ENCODE data around the gene HYLS1. TPM values are rescaled to one million over a fixed set of nuclear protein-coding genes. Genes with fewer than 3 reads are reported as not detected.

Gene HYLS1
- total and polyA plus RNA-seq, 9 of the 15 experiments (the other 6 are each of a cell fraction or from before 2014, with no cell fraction given), result 2.7 to 8.2 (median 4.8) TPM

DNA sequence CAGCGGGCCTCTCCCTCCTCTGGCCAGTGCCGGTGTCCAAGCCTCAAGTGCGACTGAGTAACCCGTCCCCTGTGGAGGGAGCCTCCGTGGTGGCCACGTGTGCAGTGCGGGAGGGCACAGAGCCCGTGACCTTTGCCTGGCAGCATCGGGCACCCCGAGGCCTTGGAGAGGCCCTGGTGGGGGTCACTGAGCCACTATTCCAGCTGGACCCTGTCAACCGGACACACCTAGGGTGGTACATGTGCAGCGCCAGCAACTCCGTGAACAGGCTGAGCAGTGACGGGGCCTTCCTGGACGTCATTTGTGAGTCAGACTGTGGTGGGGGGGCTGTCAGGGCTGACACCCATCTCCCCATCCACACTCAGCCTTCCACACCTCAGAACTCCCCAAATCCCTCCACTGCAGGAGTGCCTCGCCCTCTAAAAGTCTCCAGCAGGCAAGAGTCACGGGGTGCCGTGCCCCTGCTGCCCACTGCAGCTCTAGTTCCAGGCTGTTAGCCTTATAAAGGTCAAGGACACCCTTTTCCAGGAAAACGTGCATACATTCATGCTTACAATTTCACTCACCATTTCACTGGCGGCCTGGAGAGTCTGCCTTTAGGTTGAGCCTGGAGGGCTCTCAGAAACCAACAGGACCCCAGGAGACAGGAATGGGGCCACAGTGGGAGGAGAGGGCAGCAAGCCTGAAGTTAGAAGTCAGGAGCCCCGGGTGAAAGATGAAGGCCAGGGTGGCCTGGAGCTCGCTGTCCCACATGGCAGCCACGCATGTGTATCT is 61.0 kb downstream of the HYLS1 start:
- H3K27me3 ChIP-seq (ENCODE audit: control insufficient read depth in 2 of 2, insufficient read depth in 2 of 2, low read length in 2 of 2), result peaks cover 54 to 85% of the 10 kb centered on the region in 2 experiments
- H2AFZ ChIP-seq (ENCODE audit: low read depth, low read length), result no peak overlapping the region
- H3K4me1 ChIP-seq (replicated peaks in 1 of 2; ENCODE audit: control insufficient read depth in 2 of 2, insufficient read depth in 2 of 2, low read length in 2 of 2), result peaks cover 2 to 18% of the 10 kb centered on the region in 2 experiments; a peak in 2 of 5 replicates
- H3K4me3 ChIP-seq, result no peak overlapping the region
- no peak overlapping the region for H3K27ac ChIP-seq (ENCODE audit: extremely low read depth, low read depth, low read length)
- intact Hi-C loops (cut with micrococcal nuclease), result no loop called here
- no peak for DNase-seq (ENCODE audit: extremely low read depth in 1 of 4, low spot score in 3 of 4)
- WGBS (ENCODE audit: insufficient coverage, low coverage, missing lambda C conversion rate), result 9% methylated on average over 22 of the region's 23 CpGs
- TF ChIP-seq MEIS2 (IDR thresholded peaks at IDR 0.05; ENCODE audit: partially characterized antibody) (no peak), NR2C1 (IDR thresholded peaks at IDR 0.05) (no peak), NR2C1 (tag; IDR thresholded peaks at IDR 0.05) (no peak), CHD4 (IDR thresholded peaks at IDR 0.05; ENCODE audit: insufficient read depth, insufficient replicate concordance, low read depth, low read length, poor library complexity, severe bottlenecking) (no peak), CGGBP1 (CRISPR knock-in tag; IDR thresholded peaks at IDR 0.05) (no peak), ELF1 (tag; IDR thresholded peaks at IDR 0.05) (no peak)
- TF ChIP-seq, protein P1, sequence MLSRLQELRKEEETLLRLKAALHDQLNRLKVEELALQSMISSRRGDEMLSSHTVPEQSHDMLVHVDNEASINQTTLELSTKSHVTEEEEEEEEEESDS (CRISPR knock-in tag; IDR thresholded peaks at IDR 0.05), result no peak
- TF ChIP-seq, protein P2, sequence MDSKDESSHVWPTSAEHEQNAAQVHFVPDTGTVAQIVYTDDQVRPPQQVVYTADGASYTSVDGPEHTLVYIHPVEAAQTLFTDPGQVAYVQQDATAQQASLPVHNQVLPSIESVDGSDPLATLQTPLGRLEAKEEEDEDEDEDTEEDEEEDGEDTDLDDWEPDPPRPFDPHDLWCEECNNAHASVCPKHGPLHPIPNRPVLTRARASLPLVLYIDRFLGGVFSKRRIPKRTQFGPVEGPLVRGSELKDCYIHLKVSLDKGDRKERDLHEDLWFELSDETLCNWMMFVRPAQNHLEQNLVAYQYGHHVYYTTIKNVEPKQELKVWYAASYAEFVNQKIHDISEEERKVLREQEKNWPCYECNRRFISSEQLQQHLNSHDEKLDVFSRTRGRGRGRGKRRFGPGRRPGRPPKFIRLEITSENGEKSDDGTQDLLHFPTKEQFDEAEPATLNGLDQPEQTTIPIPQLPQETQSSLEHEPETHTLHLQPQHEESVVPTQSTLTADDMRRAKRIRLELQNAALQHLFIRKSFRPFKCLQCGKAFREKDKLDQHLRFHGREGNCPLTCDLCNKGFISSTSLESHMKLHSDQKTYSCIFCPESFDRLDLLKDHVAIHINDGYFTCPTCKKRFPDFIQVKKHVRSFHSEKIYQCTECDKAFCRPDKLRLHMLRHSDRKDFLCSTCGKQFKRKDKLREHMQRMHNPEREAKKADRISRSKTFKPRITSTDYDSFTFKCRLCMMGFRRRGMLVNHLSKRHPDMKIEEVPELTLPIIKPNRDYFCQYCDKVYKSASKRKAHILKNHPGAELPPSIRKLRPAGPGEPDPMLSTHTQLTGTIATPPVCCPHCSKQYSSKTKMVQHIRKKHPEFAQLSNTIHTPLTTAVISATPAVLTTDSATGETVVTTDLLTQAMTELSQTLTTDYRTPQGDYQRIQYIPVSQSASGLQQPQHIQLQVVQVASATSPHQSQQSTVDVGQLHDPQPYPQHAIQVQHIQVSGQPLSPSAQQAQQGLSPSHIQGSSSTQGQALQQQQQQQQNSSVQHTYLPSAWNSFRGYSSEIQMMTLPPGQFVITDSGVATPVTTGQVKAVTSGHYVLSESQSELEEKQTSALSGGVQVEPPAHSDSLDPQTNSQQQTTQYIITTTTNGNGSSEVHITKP (IDR thresholded peaks at IDR 0.05; ENCODE audit: partially characterized antibody), result no peak
- TF ChIP-seq, protein P3, sequence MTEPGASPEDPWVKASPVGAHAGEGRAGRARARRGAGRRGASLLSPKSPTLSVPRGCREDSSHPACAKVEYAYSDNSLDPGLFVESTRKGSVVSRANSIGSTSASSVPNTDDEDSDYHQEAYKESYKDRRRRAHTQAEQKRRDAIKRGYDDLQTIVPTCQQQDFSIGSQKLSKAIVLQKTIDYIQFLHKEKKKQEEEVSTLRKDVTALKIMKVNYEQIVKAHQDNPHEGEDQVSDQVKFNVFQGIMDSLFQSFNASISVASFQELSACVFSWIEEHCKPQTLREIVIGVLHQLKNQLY (CRISPR knock-in tag; conservative IDR thresholded peaks at IDR 0.05), result no peak
- TF ChIP-seq, protein P4, sequence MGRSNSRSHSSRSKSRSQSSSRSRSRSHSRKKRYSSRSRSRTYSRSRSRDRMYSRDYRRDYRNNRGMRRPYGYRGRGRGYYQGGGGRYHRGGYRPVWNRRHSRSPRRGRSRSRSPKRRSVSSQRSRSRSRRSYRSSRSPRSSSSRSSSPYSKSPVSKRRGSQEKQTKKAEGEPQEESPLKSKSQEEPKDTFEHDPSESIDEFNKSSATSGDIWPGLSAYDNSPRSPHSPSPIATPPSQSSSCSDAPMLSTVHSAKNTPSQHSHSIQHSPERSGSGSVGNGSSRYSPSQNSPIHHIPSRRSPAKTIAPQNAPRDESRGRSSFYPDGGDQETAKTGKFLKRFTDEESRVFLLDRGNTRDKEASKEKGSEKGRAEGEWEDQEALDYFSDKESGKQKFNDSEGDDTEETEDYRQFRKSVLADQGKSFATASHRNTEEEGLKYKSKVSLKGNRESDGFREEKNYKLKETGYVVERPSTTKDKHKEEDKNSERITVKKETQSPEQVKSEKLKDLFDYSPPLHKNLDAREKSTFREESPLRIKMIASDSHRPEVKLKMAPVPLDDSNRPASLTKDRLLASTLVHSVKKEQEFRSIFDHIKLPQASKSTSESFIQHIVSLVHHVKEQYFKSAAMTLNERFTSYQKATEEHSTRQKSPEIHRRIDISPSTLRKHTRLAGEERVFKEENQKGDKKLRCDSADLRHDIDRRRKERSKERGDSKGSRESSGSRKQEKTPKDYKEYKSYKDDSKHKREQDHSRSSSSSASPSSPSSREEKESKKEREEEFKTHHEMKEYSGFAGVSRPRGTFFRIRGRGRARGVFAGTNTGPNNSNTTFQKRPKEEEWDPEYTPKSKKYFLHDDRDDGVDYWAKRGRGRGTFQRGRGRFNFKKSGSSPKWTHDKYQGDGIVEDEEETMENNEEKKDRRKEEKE (IDR thresholded peaks at IDR 0.05; ENCODE audit: borderline replicate concordance in 1 of 2, control insufficient read depth in 1 of 2, low read depth in 2 of 2, low read length in 1 of 2), result no peak
- ChIA-PET CTCF (ENCODE audit: low intra/inter-chr PET ratio) (no interaction called here), POLR2A (interaction anchor here (1.0 kb wide), 1 partner anchor 45 kb away, joined by 3 read pairs; the partner anchor contains the start of gene PUS3)
- H3K9me1 ChIP-seq (ENCODE audit: control insufficient read depth, insufficient read depth, low read length), result no peaks in the 10 kb centered on the region
- no peak for FAIRE-seq
- no peak overlapping the region; a peak in 1 of 4 replicates for H3K9ac ChIP-seq (ENCODE audit: insufficient read depth in 1 of 2, low read depth in 2 of 2, low read length in 2 of 2)
- peaks cover 5% of the 10 kb centered on the region for H4K20me1 ChIP-seq (replicated peaks; ENCODE audit: control insufficient read depth, insufficient read depth, low read length)
- no peak overlapping the region for H3K4me2 ChIP-seq (ENCODE audit: insufficient read depth, low read length)
- peak; percentile 26; the same call in 1 of the 3 replicates for ATAC-seq
- H3K36me3 ChIP-seq (ENCODE audit: control insufficient read depth, insufficient read depth, low read length), result no peaks in the 10 kb centered on the region
- no peaks in the 10 kb centered on the region for H3K9me3 ChIP-seq (replicated peaks; ENCODE audit: control insufficient read depth, insufficient read depth, low read depth, low read length)
- in situ Hi-C loops (cut with MboI), result no loop called here
- H3K79me2 ChIP-seq (ENCODE audit: control insufficient read depth, insufficient read depth, low read length), result no peaks in the 10 kb centered on the region
- BruUV-seq (replicated peaks), result no TSS peak

Data from K562 (cell line).